AG04450 (cell line): Measurements from ENCODE around the gene RCN1. TPM values are rescaled to one million over a fixed set of nuclear protein-coding genes. Genes with fewer than 3 reads are reported as not detected.
"Not testable (repeated sequence)": the region's sequence is repeated elsewhere in the genome, so short reads cannot be mapped to it uniquely, and the experiment has no call there.

ENCODE experiments used
- CTCF ChIA-PET: fragments of 300-600, 350-600 bp; formaldehyde crosslinking; extraction: SDS; loops from one replicate; lab custom pipeline; 2022; ENCODE audit warnings: antibody characterized with exemption, inconsistent platforms; lab: Charles Lee
- POLR2A ChIA-PET: fragments of 350-600 bp; formaldehyde crosslinking; extraction: SDS; loops from one replicate; lab custom pipeline; 2021; ENCODE audit warnings: antibody characterized with exemption, inconsistent platforms; lab: Yijun Ruan, JAX
- DNase-seq: peaks from one replicate; pipeline ENCODE4 v3.0.0-alpha.2; 2011; ENCODE audit warnings: low read depth, low spot score
- H3K27ac ChIP-seq: one replicate; pipeline ENCODE4 v1.5.1; 2012; ENCODE audit warnings: low read depth, low read length, control low read depth
- H3K27me3 ChIP-seq: one replicate; pipeline ENCODE4 v1.6.0; 2012; ENCODE audit warnings: low read length; ENCODE audit not compliant: control insufficient read depth, insufficient read depth
- H3K4me3 ChIP-seq: 2 replicates; pipeline ENCODE4 v1.5.1; 2011; ENCODE audit warnings: mild to moderate bottlenecking, low read depth, low read length, control low read depth
- H3K9me3 ChIP-seq: 2 replicates; pipeline ENCODE4 v1.5.1; 2012; ENCODE audit warnings: low read length; ENCODE audit not compliant: control insufficient read depth, insufficient read depth
- CTCF ChIP-seq: IDR thresholded peaks from 2 replicates; pipeline ENCODE4 v1.5.1; 2011; ENCODE audit warnings: low read depth, low read length, control low read depth, inconsistent platforms
- polyA plus RNA-seq: library from polyadenylated mRNA; depleted of rRNA; stranded (reverse); fragments of >200 nt; gene quantifications from 2 replicates; pipeline ENCODE4 v1.2.3, GENCODE V29; 2011

The RCN1 gene
- polyA plus RNA-seq, 1 experiment = 448 TPM

GRCh38 chr11:32059686-32060462 lies 31.0 kb upstream of the RCN1 start:
- ChIA-PET CTCF (interaction anchor here (0.7 kb wide), 1 partner anchor 116 kb away, joined by 3 read pairs; no protein-coding TSS in a partner anchor), POLR2A (no interaction called here)

GRCh38 chr11:32062540-32062939 lies 28.3 kb upstream of the RCN1 start:
- no peaks in the 10 kb centered on the region for H3K9me3 ChIP-seq
- no peak overlapping the region for H3K4me3 ChIP-seq
- ChIA-PET POLR2A (no interaction called here), CTCF (interaction anchor here (2.5 to 8.1 kb wide), 2 partner anchors 10 to 114 kb away, joined by 12 to 52 read pairs; no protein-coding TSS in a partner anchor)
- no peak for TF ChIP-seq CTCF
- H3K27me3 ChIP-seq = peaks cover 27% of the 10 kb centered on the region
- H3K27ac ChIP-seq = no peak overlapping the region
- no peak for DNase-seq

More at GRCh38 chr11:32059686-32060462, 31.0 kb upstream of the RCN1 start:
- no peak for DNase-seq
- TF ChIP-seq CTCF = no peak
- peaks cover 24% of the 10 kb centered on the region for H3K27me3 ChIP-seq
- H3K27ac ChIP-seq = no peak overlapping the region
- H3K9me3 ChIP-seq = no peaks in the 10 kb centered on the region
- no peak overlapping the region for H3K4me3 ChIP-seq

GRCh38 chr11:32063031-32063430 lies 27.8 kb upstream of the RCN1 start:
- CTCF ChIA-PET = interaction anchor here (2.5 to 8.1 kb wide), 2 partner anchors 10 to 113 kb away, joined by 12 to 52 read pairs; no protein-coding TSS in a partner anchor
- DNase-seq, H3K27ac ChIP-seq, POLR2A ChIA-PET, H3K4me3 ChIP-seq, H3K9me3 ChIP-seq: not testable (repeated sequence)
- H3K27me3 ChIP-seq = peaks cover 29% of the 10 kb centered on the region

- no peak overlapping the region for H3K27ac ChIP-seq
- ChIA-PET POLR2A (no interaction called here), CTCF (interaction anchor here (0.7 to 8.1 kb wide), 3 partner anchors 13 to 110 kb away, joined by 3 to 52 read pairs (median 18); no protein-coding TSS in a partner anchor)
- DNase-seq = no peak
- peaks cover 40% of the 10 kb centered on the region for H3K27me3 ChIP-seq
- TF ChIP-seq CTCF = no peak
- no peaks in the 10 kb centered on the region for H3K9me3 ChIP-seq
- H3K4me3 ChIP-seq = no peak overlapping the region
Measured at GRCh38 chr11:32065865-32066629, 24.8 kb upstream of the RCN1 start.

- no peak for TF ChIP-seq CTCF
- no peak for DNase-seq
- Histone ChIP-seq H3K4me3 (no peak overlapping the region), H3K9me3 (no peaks in the 10 kb centered on the region), H3K27ac (no peak overlapping the region), H3K27me3 (peaks cover 30% of the 10 kb centered on the region)
- POLR2A ChIA-PET = no interaction called here
- CTCF ChIA-PET = interaction anchor here (1.1 to 8.1 kb wide), 3 partner anchors 16 to 109 kb away, joined by 3 to 52 read pairs (median 18); no protein-coding TSS in a partner anchor
Measured at GRCh38 chr11:32068134-32068870, 22.6 kb upstream of the RCN1 start.
